HG03175 (cell line): ENCODE data around the gene PHF23.
A peak's percentile ranks its signal among the peaks of the same experiment; 100 is the strongest.

Experiments
- ATAC-seq: cut with Tn5 transposase; IDR thresholded peaks from one replicate; pipeline ENCODE4 v1.9.1; 2021; ENCODE audit warnings: mild to moderate bottlenecking, moderate library complexity; ENCODE audit not compliant: unreplicated experiment

The PHF23 gene

DNA sequence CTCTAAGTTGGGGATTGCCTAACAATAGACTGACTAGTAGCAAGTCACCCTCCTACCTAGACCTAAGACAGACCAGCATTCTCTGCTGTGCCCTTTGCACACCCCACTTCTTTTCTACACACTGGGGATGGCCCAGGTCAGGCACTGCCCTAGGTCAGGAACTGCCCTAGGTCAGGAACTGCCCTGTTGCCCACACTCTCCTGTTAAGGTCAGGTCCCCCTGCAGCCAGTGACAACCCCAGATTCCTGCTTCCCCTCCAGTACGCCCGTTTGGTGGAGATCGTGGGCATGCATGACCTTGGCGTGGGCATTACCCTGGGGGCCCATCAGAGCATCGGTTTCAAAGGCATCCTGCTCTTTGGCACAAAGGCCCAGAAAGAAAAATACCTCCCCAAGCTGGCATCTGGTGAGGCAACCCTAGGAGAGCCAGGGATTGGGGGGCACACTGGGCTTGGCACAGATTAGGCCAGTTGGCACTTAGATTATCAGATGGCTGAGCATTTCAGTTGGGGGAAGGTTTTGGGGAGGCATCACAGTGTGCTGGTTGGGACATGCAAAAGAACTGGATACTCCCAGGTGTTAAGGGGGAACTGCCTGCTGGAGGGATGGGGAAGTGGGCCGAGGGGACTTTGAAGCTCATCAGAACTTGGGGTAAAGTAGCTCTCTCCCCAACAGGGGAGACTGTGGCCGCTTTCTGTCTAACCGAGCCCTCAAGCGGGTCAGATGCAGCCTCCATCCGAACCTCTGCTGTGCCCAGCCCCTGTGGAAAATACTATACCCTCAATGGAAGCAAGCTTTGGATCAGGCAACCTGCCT, 17.8 kb downstream of the PHF23 start:
- ATAC-seq = no peak

DNA sequence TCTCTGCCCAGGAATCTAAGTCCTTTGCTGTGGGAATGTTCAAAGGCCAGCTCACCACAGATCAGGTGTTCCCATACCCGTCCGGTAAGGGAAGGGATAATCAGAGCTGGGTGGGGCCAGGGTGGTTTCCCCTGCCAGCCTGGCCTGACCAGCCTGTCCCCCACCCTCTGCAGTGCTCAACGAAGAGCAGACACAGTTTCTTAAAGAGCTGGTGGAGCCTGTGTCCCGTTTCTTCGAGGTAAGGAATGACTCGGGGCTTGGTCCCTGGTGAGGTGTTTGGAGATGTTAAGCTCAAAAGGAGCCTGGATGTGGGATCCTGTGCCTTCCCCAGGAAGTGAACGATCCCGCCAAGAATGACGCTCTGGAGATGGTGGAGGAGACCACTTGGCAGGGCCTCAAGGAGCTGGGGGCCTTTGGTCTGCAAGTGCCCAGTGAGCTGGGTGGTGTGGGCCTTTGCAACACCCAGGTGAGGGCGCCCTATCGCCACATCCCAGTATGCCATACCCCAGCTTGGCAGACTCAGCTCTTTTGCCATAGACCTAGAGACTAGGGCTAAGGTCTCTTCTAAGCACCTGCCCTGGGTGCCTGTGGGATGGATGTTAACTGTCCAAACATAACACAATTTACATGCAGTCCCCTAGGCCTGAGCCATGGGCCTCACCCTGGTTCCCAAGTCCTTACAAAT, 18.5 kb downstream of the PHF23 start:
- no peak for ATAC-seq

DNA sequence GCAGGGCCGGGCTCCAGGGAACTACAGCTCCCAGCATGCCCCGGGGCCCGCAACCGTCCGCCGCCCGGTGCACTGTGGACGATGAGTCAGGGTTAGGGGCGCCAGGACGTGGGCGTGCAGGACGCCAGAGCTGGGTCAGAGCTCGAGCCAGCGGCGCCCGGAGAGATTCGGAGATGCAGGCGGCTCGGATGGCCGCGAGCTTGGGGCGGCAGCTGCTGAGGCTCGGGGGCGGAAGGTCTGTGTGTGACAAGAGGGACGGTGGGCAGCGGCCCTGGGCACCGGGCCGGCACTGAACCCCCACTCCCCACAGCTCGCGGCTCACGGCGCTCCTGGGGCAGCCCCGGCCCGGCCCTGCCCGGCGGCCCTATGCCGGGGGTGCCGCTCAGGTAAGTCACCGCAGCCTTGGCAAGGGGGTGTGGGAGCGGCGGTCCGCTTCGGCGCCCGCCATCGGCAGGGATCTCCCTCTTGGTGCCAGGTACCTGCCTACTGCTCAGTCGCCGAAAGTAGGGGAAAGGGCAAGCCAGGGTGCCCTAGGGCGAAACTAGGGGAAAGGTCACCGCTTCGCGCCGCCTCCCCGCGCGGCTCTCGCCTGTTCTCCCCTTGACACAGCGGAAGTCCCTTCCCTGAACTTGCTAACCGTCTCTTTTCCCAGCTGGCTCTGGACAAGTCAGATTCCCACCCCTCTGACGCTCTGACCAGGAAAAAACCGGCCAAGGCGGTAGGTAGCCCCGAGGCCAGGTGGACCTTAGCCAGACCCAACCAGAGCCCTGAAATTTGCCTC, 19.3 kb downstream of the PHF23 start, which contains the start of the genes ACADVL and DLG4:
Gene ACADVL, plus strand, starts transcription at position 127 of the 781 bp plus-strand sequence. Its CDS starts 47 bp downstream, at position 174.
Gene DLG4, minus strand, starts transcription at position 25 of the 781 bp plus-strand sequence.
- peak; percentile 51 for ATAC-seq

DNA sequence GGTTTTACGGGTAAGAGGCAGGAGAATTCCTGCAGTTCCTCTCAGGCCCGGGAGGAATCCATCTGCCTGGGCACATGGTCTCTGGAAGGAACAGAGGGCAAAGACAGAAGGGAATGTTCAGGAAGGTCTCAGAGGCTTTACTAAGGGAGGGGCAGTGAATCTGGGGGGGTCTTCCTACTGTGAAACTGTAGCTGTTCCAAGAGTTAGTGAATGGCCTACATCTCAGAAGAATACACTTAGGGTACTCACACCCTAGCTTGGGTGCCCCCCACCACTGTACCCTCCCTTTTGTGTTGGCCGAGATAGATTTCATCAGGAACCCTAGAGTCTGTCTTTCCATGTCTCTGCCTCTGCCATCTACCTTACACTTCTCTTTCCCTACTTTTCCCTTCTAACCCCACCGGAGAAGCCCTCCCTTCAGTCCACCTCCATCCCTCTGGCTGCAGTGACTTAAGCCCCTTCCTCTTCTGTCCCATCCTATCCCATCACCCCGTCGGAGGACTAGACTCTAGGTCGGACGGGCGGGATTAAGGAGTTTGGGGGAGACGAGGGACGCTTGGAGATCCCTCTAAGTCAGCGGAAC, 19.9 kb downstream of the PHF23 start:
- ATAC-seq = no peak

DNA sequence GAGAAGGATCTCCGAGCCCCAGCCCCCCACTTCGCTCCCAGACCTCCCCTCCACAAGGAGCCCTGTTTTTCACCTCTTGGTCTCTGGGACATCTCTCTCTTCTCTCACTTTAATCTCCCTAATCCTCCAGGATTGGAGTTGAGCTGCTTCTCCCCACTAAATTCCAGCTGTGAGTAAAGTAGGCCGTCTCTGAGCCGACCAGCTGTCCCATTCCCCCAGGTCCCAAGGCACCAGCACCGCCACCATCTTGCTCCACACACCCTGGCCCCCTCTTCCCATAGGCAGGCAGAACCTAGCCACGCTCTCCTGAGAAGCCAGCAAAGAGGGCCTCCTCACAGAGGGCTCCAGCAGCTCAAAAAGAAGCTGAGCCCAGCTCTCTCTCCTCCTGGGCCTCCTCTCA, 20.5 kb downstream of the PHF23 start:
- ATAC-seq = no peak

DNA sequence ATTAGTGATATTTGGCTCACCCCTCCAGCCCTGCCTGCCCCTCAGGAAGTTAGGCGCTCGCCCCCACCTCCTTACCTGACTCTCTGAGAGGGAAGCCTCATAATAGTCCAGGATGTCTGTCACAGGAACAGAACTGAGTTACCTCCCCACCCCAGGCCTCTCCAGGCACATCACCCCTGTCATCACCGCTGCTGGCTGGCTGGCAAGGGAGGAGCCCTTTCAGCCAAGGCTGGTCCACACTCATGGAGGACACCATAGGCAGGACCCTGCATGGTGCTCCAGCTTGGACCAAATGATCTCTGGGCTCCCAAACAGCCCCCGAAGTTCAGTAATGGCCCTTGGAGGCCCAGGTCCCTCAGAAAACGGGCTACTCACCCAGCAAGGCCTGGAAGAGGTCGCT, 21.1 kb downstream of the PHF23 start:
- ATAC-seq = no peak

DNA sequence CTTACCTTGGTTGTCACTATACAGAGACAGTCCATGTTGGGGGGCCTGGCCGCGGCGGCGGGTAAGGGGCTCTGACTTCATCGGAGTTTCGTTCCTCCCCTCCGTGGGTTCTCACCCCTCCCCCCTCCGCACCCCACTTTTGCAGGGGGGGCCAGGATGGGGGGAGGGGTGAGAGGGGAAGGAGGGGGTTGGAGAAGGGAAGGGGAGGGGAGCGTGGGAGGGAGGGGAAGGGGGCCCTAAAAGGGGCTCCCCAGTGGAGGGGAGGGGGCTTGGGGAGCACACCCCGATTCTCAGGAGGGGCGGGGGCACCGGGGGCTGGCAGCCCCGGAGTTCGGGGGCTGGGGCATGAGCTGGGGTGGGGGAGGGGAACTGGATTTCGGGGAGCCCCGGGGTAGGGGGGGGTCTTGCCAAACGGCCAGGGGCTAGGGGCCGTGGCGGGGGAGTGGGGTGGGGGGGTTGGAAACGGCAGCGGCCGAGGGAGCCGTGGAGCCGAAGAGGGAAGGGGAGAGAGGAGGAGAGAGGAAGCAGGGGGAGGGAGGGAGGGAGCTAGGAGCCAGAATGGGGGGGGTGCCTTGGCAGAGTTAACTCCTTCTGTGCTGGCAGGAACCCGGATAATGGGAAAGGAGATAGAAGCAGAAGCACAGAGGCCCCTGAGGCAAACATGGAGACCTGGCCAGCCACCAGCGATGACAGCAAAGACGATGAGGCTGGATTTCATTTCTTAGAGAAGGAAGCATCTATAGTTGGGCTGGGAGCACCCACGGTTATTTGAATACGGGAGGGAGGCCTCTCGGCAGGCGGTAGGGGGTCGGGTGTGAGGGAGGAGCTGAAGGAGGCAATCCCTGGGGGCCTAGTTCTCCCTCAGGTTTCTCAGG, 21.9 kb downstream of the PHF23 start:
- ATAC-seq = no peak

DNA sequence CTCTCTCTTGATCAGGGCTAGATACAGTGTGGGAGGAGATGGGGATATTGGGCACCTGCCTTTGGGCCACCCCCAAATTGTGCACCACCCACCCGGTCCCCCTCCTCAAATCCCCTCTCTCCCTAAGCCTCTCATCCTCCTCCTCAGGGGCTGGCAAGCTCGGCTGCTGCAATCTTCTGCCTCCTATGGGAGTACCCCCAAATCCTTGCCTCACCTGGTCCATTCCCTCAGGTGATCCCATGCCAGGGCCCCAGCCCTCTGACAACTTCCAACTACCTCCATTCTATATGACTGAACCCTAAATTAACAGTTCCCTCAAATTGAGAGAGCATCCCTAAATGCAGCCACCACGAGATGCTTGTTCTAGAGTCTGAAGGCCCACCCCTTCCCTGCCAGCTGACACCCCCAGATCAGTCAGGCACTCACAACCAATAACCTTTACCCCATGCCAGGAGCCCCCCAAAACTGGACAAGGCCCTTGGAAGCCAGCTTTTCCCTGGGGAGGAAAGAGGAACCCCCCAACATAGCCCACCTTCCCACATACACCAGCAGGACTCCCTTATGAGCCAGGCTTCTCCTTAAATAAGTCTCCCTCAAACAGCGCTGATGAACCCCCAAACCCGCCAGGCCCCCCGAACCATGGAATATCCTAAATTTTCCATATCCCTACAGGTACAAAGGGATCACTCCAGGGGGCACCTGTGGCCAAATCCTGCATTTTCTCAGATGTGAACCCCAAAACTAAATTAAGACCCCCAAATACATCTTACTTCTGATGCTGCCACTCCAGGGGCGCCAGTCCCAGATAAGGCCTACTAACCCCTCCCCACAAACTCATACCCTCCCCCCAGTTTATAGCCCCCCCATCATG, 22.8 kb downstream of the PHF23 start:
- ATAC-seq = no peak

DNA sequence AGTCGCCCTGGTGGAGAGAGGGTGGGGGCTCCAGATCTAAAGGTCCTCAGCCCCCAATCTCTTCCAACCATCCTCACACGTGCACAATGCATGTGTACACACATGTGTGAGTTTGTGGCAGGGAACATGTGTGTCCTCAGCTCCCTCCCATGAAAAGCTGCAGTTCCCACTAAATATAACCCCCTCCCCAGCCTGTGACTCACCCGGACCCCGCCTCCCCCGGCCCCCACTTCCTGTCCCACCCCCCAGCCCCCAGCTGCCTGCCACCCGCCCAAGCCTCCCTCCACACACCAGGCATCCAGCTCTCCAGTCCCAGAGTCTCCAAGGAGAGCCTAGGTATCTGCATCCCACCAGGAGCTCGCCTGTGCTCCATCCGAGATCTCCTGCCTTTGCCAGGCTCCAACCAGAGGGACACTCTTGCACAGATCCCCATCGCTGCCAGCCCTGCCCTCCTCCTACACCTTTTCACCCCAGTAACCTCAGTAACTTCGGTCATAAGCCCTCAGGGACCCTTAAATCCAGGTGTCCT, 23.5 kb downstream of the PHF23 start:
- ATAC-seq = no peak

DNA sequence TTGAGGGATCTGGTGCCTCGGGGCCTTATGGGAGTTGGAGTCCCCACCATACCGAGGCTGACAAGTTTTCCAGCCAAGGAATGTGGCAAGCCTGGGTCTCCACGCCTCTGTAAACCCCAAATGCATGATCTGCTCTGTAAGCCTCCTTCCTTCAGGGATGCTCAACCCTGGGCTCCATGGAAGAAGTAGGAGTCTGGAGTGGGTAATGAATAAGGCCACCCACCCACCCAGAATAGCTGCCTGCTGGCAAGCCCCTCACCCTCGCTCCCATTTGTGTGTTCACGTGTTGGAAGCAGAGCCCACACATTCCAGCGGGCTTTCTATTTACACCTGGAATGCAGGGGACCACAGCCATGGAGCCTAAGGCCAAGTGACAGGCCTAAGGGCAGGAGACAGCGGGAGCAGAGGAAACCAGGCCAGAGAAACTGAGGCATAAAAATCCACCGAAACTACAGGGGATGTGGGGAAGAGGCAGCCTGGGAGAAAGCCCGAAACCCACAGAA, 24.1 kb downstream of the PHF23 start:
- ATAC-seq = no peak

DNA sequence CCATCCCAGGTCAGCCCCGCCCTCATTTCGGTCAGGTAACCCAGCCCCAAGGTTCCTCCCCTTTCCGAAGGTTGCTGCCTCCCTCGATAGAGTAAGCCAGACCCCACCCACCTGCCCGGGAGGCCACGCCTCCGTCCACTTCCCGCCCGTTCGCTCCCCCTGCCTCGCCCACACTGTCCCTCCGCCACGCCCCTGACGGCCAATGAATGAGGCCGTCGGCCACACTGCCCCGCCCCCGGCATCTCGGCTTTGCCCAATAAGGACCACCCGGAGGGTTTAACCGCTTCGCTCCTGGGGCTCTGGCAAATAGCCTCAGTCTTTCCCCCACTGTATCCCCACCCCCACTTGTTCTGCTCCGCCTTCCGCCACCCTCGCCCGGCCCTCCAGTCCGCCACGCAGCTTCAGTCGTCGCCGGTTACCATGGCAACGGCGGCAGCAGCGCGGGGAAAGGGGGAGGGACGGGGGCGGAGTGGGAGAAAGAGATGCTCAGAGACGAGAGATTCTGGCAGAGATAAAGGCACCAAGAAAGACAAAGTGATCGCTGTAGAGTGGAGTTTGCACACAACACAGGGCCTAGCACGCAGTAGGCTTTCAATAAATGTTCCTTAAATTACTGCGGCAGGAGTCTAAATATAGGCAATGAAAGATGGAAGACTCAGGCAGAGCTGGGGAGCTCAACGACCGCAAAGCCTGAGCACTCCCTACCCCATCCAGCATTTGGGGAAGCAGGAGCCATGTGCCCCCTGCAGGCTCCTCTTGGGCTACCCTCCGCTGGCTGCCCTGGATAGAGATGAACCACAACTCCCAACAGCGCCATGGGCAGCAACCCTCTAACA, 24.7 kb downstream of the PHF23 start:
- peak; percentile 76 for ATAC-seq

DNA sequence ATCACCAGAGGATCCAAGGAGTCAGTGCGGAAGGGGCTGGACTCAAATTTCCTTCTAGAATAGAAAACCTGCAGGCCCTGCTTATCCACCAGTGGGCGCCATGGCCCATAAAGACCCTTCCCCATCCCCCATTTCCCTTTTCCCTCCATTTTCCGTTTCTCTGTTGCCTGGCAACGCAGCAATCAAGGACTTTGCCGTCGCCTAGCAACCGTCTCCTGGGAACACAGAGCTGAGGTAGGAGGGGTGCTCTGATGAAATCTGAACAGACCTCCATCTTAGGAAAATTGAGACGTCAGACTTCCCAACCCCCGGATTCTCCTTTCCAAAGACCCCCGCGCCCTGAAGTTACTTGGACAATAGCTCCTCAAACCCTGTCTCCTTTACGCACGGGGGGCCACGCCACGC, 25.4 kb downstream of the PHF23 start:
- no peak for ATAC-seq

DNA sequence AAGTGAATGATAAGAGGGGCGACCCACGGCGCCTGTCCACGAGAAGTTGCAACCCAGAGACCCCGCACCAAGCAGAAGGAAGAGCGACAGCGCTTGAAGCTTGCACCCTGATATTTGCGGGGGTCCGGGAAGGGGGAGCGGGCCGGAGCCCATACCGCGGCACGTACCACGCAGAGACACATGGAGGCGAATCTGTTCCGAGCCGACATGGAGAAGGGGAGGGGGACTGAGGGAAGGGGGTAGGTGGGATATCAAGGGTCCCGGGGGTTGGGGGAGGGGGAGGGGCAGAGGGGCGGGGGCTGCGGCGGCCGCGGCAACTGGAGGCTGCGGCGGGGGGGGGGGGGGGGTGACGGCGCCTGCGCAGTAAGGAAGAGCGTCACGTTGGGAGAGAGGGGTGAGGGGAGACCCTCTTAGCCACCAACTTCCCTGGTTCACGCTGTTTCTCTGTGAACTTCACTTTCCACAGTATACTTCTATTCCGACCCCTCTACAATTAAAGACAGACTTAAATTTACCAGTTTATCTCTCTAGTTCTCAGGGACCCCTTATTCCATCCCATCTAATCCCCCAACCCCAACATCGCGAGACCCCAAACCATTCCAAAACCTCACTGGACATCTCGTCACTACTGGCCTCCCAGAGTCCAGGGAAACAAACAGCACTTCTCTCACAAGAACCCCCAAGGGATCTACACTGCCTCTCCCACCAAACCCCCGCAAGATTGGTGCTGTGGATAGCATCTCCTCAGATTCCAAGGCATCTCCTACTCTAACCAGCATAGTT, 27.6 kb downstream of the PHF23 start:
- ATAC-seq = no peak

DNA sequence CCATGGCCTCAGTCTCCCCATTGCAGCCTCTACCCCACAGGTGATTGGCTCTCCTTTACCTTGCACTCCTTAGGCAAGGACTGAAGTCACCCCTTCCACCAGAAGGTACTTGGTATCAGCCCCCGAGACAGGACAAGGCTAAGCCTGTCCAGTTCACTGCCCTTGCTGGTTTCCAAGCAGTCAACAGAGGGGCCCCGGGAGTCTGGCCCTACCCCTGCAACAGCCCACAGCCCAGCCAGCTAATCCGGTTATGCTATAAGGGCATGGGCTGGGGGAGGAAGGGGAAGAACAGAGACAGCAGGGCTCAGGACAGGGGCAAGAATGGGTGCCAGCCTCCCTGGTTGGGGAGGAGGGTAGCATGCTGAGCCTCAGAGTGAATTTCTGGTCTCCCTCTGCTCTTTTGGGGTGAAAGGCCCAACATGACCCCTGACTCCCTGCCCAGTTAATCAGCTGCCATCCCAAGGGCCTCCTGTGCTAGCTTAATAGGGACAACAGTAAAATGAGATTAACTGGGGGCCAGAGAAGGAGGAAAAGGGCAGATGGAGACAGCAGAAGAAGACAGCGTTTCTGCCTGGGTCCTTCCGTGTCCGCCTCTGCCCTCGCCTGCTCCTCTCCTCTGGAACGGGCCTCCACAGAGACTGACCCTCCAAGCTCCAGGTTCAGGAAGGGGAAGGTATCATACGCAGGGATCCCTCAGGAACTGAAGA, 30.4 kb downstream of the PHF23 start:
- no peak for ATAC-seq

DNA sequence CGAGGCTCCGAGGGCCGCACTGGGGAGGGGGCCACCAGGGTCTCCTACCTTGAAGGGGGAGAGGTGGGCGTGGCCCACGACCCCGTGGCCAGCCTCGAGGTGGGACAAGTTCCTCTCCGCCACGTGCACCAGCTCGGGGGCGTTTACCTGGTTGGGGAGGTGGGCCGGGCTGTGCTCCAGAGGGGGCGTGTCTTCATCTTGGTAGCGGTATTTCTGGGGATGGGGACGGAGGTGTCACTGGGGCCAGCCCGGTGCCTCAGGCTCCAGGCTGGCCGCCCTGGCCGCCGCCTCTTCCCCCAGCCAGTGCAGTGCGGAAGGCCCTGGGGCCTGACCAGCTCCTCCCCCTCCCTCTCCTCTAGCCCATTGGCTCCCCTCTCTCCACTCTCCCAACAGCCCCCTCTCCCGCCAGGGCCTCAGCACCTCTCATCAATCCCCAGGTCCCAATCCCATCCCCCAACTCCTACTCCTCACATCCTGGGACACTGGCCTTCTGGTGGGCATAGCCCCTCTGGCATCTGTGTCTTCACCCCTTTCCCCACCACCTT, 31.2 kb downstream of the PHF23 start:
- ATAC-seq = no peak
